IPS DF 6.9 (cell line): Measurements from ENCODE around the gene PPP2R3B.

Experiments used
- DNase-seq: peaks from one replicate; pipeline ENCODE4 v3.0.0-alpha.2; 2013; ENCODE audit warnings: low read depth, low spot score
- H3K27ac ChIP-seq: one replicate; pipeline ENCODE4 v1.5.1; 2013; ENCODE audit warnings: low read length, control low read depth
- H3K27me3 ChIP-seq: 2 replicates; pipeline ENCODE4 v1.6.1; 2013; ENCODE audit warnings: mild to moderate bottlenecking, low read length; ENCODE audit not compliant: control insufficient read depth, insufficient read depth
- H3K36me3 ChIP-seq: 2 replicates; pipeline ENCODE4 v1.6.1; 2013; ENCODE audit warnings: low read length; ENCODE audit not compliant: control insufficient read depth, insufficient read depth
- H3K4me1 ChIP-seq: 2 replicates; pipeline ENCODE4 v1.6.1; 2013; ENCODE audit warnings: low read length; ENCODE audit not compliant: control insufficient read depth, insufficient read depth
- H3K4me3 ChIP-seq: 2 replicates; pipeline ENCODE4 v1.5.1; 2013; ENCODE audit warnings: mild to moderate bottlenecking, low read length
- H3K9me3 ChIP-seq: 2 replicates; pipeline ENCODE4 v1.6.1; 2013; ENCODE audit warnings: low read length, inconsistent platforms; ENCODE audit not compliant: control insufficient read depth, insufficient read depth
- WGBS: extraction: QIAGEN DNeasy Blood & Tissue Kit; methylation state at CpG from one replicate; pipeline ENCODE4 v1.1.7; 2013; ENCODE audit warnings: mixed read lengths, missing lambda C conversion rate; ENCODE audit not compliant: insufficient read length, insufficient coverage; 5-methylcytosine and 5-hydroxymethylcytosine counted together

Gene PPP2R3B

DNA sequence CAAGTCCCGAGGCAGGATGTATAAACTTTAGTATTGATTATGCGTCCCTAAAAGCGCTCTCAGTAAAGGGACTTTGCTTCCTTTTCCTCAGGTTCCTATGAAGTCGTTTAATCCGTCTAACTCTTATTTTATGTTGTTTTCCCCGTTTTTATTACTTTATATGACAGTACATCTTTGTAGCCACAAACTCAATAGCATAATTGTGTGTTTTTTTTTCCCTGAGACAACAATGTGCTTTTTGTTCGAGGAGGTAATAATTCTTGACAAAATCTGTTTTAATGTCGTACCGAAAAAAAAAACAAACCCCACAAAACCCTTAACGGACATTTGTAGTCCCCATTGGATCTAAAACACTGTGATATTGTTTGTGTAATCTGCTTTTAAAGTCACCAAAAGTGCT is 17.9 kb upstream of the PPP2R3B start:
- Histone ChIP-seq H3K9me3 (no peaks in the 10 kb centered on the region), H3K27me3 (no peaks in the 10 kb centered on the region), H3K36me3 (no peaks in the 10 kb centered on the region), H3K4me1 (no peaks in the 10 kb centered on the region), H3K27ac (no peak overlapping the region), H3K4me3 (no peak overlapping the region)
- no CpG with 5 or more reads among the region's 10 CpGs for WGBS
- no peak for DNase-seq

- Histone ChIP-seq H3K9me3 (no peaks in the 10 kb centered on the region), H3K36me3 (no peaks in the 10 kb centered on the region), H3K27me3 (no peaks in the 10 kb centered on the region), H3K4me3 (no peak overlapping the region), H3K27ac (no peak overlapping the region), H3K4me1 (no peaks in the 10 kb centered on the region)
- WGBS, result 100% methylated on average over 6 of the region's 12 CpGs
- no peak for DNase-seq
These were observed 16.1 kb upstream of the PPP2R3B start for GRCh38 chrX:402857-403256.

- Histone ChIP-seq H3K4me3 (no peak overlapping the region), H3K4me1 (no peaks in the 10 kb centered on the region), H3K9me3 (no peaks in the 10 kb centered on the region), H3K36me3 (no peaks in the 10 kb centered on the region), H3K27me3 (no peaks in the 10 kb centered on the region), H3K27ac (no peak overlapping the region)
- no peak for DNase-seq
- WGBS, result no CpG with 5 or more reads among the region's 15 CpGs
These were observed 13.6 kb upstream of the PPP2R3B start for GRCh38 chrX:400258-400657.

GRCh38 chrX:397575-397974 is 10.9 kb upstream of the PPP2R3B start:
- no CpG with 5 or more reads among the region's 20 CpGs for WGBS
- Histone ChIP-seq H3K4me1 (no peaks in the 10 kb centered on the region), H3K36me3 (no peaks in the 10 kb centered on the region), H3K27ac (no peak overlapping the region), H3K4me3 (no peak overlapping the region), H3K9me3 (no peaks in the 10 kb centered on the region), H3K27me3 (no peaks in the 10 kb centered on the region)
- DNase-seq, result no peak

DNA sequence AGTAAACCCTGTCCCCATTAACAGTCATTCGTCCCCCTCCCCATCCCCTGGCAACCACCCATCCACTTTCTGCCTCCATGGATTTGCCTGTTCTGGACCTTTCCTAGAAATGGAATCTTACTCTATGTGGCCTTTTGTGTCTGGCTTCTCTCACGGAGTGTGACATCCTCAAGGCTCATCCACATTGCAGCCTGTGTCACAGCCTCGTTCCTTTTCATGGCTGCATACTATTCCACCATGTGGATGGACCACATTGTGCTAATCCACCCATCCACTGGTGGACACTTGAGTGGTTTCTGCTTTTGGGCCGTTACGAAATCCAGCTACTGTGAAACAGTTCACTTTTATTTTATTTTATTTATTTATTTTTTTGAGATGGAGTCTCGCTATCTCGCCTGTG is 8.1 kb upstream of the PPP2R3B start:
- Histone ChIP-seq H3K9me3 (no peaks in the 10 kb centered on the region), H3K27me3 (no peaks in the 10 kb centered on the region), H3K36me3 (no peaks in the 10 kb centered on the region), H3K4me3 (no peak overlapping the region), H3K27ac (no peak overlapping the region), H3K4me1 (no peaks in the 10 kb centered on the region)
- DNase-seq, result no peak
- WGBS, result no CpG with 5 or more reads among the region's 7 CpGs

DNA sequence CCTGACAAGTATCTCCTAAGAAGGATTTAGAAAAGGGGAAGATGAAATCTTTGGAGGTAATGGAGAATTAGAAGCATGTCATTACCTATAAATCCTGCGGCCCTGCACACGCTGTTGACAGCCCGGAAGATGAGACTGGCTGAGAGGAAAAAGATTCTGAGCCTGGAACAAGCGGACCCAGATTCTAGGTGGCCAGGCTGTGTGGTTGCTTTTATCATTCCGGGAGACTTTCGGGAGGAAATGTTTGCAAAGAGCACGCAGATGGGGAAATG is 5.8 kb upstream of the PPP2R3B start:
- DNase-seq, result no peak
- no peaks in the 10 kb centered on the region for H3K27me3 ChIP-seq
- no CpG with 5 or more reads among the region's 7 CpGs for WGBS
- no peak overlapping the region for H3K4me3 ChIP-seq
- no peaks in the 10 kb centered on the region for H3K36me3 ChIP-seq
- H3K4me1 ChIP-seq, result no peaks in the 10 kb centered on the region
- no peaks in the 10 kb centered on the region for H3K9me3 ChIP-seq
- H3K27ac ChIP-seq, result no peak overlapping the region

- Histone ChIP-seq H3K4me3 (no peak overlapping the region), H3K36me3 (no peaks in the 10 kb centered on the region), H3K27me3 (no peaks in the 10 kb centered on the region), H3K27ac (no peak overlapping the region), H3K9me3 (no peaks in the 10 kb centered on the region), H3K4me1 (no peaks in the 10 kb centered on the region)
- DNase-seq, result no peak
- WGBS, result no CpG with 5 or more reads among the region's 34 CpGs
These were observed 5.2 kb upstream of the PPP2R3B start for GRCh38 chrX:391717-392574.

- no peaks in the 10 kb centered on the region for H3K9me3 ChIP-seq
- no peak for DNase-seq
- no CpG with 5 or more reads among the region's 13 CpGs for WGBS
These were observed 3.8 kb upstream of the PPP2R3B start for GRCh38 chrX:390459-390858.

DNA sequence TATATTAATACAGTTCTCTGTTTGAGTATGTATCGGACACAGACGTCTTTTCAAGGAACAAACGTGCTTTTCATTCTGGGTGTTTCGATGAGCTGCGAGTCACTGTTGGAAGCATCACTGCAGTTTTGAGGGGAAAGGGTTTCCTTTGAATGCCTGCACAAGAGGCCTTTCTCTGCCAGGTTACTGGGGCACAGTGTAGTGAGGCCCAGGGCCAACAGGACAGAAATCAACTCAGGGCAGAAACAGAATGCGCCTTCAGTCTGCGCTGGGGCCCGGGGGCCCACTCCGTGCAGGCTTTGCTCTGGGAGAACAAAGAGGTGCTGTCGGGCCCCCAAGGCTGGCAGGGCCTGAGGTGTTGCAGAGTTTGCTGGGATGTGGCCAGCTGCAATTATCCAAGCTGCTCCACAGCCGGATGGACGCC is 2.3 kb upstream of the PPP2R3B start:
- no peaks in the 10 kb centered on the region for H3K9me3 ChIP-seq
- DNase-seq, result no peak
- no CpG with 5 or more reads among the region's 12 CpGs for WGBS
- no peaks in the 10 kb centered on the region for H3K36me3 ChIP-seq
- no peaks in the 10 kb centered on the region for H3K27me3 ChIP-seq
- H3K4me1 ChIP-seq, result no peaks in the 10 kb centered on the region
- no peak overlapping the region for H3K4me3 ChIP-seq
- H3K27ac ChIP-seq, result no peak overlapping the region

More at GRCh38 chrX:390459-390858, 3.8 kb upstream of the PPP2R3B start:
- Histone ChIP-seq H3K4me3 (no peak overlapping the region), H3K27me3 (no peaks in the 10 kb centered on the region), H3K36me3 (no peaks in the 10 kb centered on the region), H3K27ac (no peak overlapping the region), H3K4me1 (no peaks in the 10 kb centered on the region)

- Histone ChIP-seq H3K4me1 (no peaks in the 10 kb centered on the region), H3K4me3 (no peak overlapping the region; the same call in 1 of the 2 replicates), H3K9me3 (no peaks in the 10 kb centered on the region), H3K27me3 (no peaks in the 10 kb centered on the region), H3K36me3 (no peaks in the 10 kb centered on the region), H3K27ac (no peak overlapping the region)
- no CpG with 5 or more reads among the region's 14 CpGs for WGBS
- no peak for DNase-seq
These were observed 1.0 kb upstream of the PPP2R3B start for GRCh38 chrX:387729-388128.

- H3K4me1 ChIP-seq, result no peaks in the 10 kb centered on the region
- no peaks in the 10 kb centered on the region for H3K36me3 ChIP-seq
- no peaks in the 10 kb centered on the region for H3K9me3 ChIP-seq
- peak overlapping the region; percentile 90 for H3K4me3 ChIP-seq
- no peak for DNase-seq
- WGBS, result no CpG with 5 or more reads among the region's 57 CpGs
- H3K27ac ChIP-seq, result no peak overlapping the region
- no peaks in the 10 kb centered on the region for H3K27me3 ChIP-seq
These were observed 404 bp downstream of the PPP2R3B start for GRCh38 chrX:386239-386767.
